GM18507 (cell line): Measurements from ENCODE around the gene ST3GAL4.
"Not testable (repeated sequence)": the region's sequence is repeated elsewhere in the genome, so short reads cannot be mapped to it uniquely, and the experiment has no call there.

Experiments used
- DNase-seq: peaks from one replicate; pipeline ENCODE4 v3.0.0; 2011; ENCODE audit warnings: low read depth; ENCODE audit not compliant: insufficient read length; ENCODE audit errors: extremely low spot score
- FAIRE-seq: peaks from 2 replicates; lab custom pipeline; 2011; peaks lifted over from hg19 to GRCh38; lab: Jason Lieb, UNC

Gene ST3GAL4, protein sequence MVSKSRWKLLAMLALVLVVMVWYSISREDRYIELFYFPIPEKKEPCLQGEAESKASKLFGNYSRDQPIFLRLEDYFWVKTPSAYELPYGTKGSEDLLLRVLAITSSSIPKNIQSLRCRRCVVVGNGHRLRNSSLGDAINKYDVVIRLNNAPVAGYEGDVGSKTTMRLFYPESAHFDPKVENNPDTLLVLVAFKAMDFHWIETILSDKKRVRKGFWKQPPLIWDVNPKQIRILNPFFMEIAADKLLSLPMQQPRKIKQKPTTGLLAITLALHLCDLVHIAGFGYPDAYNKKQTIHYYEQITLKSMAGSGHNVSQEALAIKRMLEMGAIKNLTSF

DNA sequence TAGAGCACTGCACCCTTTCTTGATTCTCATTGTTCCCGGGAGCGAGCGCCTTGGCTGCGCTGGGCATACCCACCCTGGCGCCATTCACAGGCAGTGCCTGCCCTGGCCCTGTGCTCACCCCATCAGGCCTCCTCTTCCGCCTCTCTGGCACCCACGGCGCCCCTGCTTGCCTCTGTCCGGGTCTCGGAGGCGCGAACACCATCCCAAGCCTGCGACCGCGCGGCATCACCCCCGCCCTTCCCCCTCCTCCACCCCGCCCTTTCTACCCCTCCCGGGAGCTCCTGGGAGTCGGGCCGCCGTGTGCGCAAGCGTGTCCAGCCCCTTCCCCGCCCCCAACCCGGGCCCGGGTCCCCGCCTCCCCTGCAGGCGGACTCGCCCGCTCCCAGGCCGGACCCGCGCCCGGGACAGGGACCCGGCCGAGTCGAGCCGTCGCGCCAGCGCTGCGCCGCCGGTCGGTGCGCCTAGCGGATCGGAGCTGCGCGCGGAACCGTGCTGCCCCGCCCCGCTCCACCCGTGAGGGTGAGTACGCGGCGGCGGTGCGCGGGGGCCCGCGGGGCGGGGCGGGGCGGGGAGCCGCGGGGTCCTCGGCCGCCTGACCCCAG, at the start of gene ST3GAL4:
ST3GAL4 (plus strand) TSS at position 363 of the 602 bp plus-strand sequence. CDS start 50,470 bp downstream, outside the sequence.
- FAIRE-seq (no peak), DNase-seq (peak; percentile 82)

DNA sequence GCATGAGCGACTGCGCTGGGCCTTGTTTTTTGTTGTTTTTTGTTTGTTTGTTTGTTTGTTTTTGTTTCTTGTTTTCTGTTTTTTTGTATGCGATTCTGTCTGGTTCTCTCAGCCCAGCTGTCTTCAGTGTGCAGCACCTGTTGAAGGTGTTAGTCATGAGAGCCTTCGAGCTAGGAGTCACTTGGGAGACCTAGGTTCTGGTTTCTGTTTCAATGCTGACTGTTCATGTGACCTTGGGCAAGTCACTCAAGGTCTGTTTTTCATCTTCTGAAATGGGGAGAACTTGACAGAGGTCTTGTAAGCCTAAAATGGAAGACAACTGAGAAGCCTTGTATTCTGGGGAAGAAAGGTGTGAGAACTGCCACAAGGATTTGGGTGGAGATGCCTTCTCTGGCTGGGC, 49.8 kb upstream of the ST3GAL4 start:
- peak; percentile 90 for FAIRE-seq
- DNase-seq = peak; percentile 39

- DNase-seq = no peak
- FAIRE-seq = no peak
These were observed 47.8 kb upstream of the ST3GAL4 start for GRCh38 chr11:126307706-126308105.

GRCh38 chr11:126308271-126308671, 47.2 kb upstream of the ST3GAL4 start:
- DNase-seq (no peak), FAIRE-seq (no peak)

DNA sequence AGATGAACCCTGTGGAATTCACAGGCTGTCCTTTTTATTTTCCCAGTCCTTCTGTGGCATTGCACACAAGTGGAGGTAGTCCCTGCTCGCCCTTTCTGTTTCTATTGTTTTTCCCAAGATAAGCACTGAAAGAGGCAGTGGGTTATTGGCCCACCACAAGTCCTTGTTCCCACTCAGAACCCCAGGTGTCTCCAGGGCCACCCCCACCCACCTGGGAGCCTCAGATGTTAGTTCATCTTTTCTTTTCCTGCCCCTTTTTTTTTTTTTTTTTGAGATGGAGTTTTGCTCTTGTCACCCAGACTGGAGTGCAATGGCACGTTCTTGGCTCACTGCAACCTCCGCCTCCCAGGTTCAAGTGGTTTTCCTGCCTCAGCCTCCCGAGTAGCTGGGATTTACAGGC, 46.7 kb upstream of the ST3GAL4 start:
- not testable (repeated sequence) for FAIRE-seq, DNase-seq

DNA sequence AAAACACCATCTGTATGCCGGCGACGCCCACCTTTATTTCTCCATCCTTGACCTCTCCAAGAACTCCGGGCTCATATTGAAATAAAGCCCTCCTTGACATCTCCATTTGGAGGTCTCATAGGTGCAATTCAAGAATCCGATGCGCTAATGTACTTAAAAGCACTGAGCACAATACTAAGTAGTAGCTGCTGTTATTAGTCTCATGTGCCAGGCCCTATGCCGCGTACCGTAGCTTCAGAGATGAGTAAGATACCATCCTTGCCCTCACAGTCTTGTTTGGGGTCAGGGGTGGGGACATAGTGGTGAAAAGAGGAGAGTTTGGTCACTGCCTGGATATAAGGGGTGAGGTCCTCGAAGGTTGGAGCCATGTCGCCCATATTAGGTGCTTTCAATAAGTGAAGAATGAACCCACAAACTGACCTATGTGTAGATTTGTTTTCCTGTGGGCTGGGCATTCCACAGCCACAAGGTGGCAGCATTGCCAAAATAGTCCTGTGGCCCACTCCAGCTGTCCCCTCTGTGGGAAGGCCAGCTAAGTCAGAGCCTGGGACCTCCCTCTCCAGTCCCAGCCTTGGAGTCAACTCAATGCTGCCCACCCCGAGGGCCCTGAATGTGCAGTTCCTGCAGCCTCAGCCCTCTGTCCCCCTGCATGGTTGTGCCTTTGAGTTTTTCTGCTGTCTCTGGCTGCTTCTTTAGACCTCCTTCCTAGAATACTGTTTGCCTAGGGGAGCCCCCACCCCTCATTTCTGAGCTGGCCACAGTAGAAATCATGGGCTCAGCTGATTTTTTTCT, 45.1 kb upstream of the ST3GAL4 start:
- peak; percentile 54 for FAIRE-seq
- no peak for DNase-seq

- FAIRE-seq = no peak
- DNase-seq = no peak
These were observed 44.5 kb upstream of the ST3GAL4 start for GRCh38 chr11:126310992-126311310.

GRCh38 chr11:126311401-126312291, 43.8 kb upstream of the ST3GAL4 start:
- FAIRE-seq = peak; percentile 70

GRCh38 chr11:126312961-126313360, 42.5 kb upstream of the ST3GAL4 start:
- FAIRE-seq (no peak), DNase-seq (no peak)

More at GRCh38 chr11:126311401-126312291, 43.8 kb upstream of the ST3GAL4 start:
- DNase-seq = no peak

DNA sequence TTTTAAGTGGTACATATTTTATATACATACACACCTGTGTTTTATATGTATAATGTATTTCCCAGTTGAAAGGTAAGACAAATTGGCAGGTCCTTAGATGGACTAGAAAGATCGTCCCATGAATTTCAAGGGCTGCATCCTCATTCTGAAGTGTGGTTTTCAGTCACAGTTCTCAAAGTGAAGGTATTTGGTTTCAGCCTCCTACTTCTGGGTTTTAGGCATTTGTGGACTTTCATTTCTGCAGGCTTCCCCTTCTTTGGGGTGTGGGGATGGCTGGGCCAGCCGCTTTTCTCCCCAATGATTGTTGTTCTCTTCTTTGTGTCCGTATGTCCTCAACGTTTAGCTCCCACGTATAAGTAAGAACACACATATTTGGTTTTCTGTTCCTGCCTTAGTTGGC, 41.7 kb upstream of the ST3GAL4 start:
- no peak for DNase-seq
- peak; percentile 50 for FAIRE-seq

- no peak for FAIRE-seq
- no peak for DNase-seq
These were observed 38.1 kb upstream of the ST3GAL4 start for GRCh38 chr11:126317432-126317755.

GRCh38 chr11:126317756-126318573, 37.5 kb upstream of the ST3GAL4 start:
- DNase-seq (no peak), FAIRE-seq (no peak)

- DNase-seq (no peak), FAIRE-seq (peak; percentile 72)
These were observed 36.7 kb upstream of the ST3GAL4 start for GRCh38 chr11:126318574-126319373.

- FAIRE-seq = no peak
These were observed 36.1 kb upstream of the ST3GAL4 start for GRCh38 chr11:126319374-126319740.

GRCh38 chr11:126322996-126323395, 32.5 kb upstream of the ST3GAL4 start:
- no peak for DNase-seq
- FAIRE-seq = no peak

More at GRCh38 chr11:126319374-126319740, 36.1 kb upstream of the ST3GAL4 start:
- DNase-seq = no peak

GRCh38 chr11:126327281-126328000, 28.0 kb upstream of the ST3GAL4 start:
- DNase-seq (no peak), FAIRE-seq (no peak)

DNA sequence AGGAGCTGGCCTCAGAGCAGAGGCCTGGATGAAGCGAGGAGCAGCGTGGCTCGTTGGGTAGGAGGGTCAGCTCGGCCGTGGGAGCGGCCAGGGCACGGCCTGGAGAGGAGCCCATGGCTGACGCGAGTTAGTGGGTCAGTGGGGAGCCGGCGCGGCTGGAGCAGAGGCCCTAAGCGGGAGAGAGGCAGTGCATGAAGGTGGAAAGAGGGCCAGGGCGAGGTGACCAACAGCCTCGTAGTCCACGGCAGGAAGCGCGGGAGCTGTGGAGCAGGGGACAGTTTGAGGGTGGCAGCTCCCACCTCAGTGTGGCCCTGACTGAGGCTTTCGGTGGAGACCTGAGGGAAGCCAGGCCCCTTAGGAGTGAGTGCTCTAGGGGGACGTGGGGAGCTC, 27.5 kb upstream of the ST3GAL4 start:
- no peak for FAIRE-seq

GRCh38 chr11:126328444-126328843, 27.0 kb upstream of the ST3GAL4 start:
- FAIRE-seq (no peak), DNase-seq (no peak)

More for the DNA sequence above, 27.5 kb upstream of the ST3GAL4 start:
- DNase-seq = no peak
